HG03575 (cell line): ENCODE data around the gene ELMO3.

ENCODE experiments used
- ATAC-seq: cut with Tn5 transposase; IDR thresholded peaks from one replicate; pipeline ENCODE4 v1.9.1; 2021; ENCODE audit not compliant: unreplicated experiment, insufficient number of reproducible peaks, low FRiP score; ENCODE audit errors: extremely low read depth

Gene ELMO3

GRCh38 chr16:67177743-67178699 lies 20.9 kb upstream of the ELMO3 start:
- ATAC-seq = no peak

- no peak for ATAC-seq
Observed at GRCh38 chr16:67179421-67180080, 19.4 kb upstream of the ELMO3 start.

GRCh38 chr16:67180166-67180565 lies 18.8 kb upstream of the ELMO3 start:
- ATAC-seq = no peak

- no peak for ATAC-seq
Observed at GRCh38 chr16:67181346-67181745, 17.6 kb upstream of the ELMO3 start.

GRCh38 chr16:67182288-67182687 lies 16.6 kb upstream of the ELMO3 start:
- no peak for ATAC-seq

- ATAC-seq = no peak
Observed at GRCh38 chr16:67183284-67183626, 15.7 kb upstream of the ELMO3 start.

- ATAC-seq = peak; percentile 71
Observed at GRCh38 chr16:67183627-67184452, 15.1 kb upstream of the ELMO3 start, which contains the start of gene MATCAP1. MATCAP1 (minus strand) TSS chr16:67183963; CDS start chr16:67180610, 3,353 bp downstream.

- no peak for ATAC-seq
Observed at GRCh38 chr16:67184453-67184994, 14.4 kb upstream of the ELMO3 start.

GRCh38 chr16:67184995-67185650 lies 13.8 kb upstream of the ELMO3 start:
- ATAC-seq = no peak

GRCh38 chr16:67185651-67186134 lies 13.2 kb upstream of the ELMO3 start:
- ATAC-seq = no peak

- ATAC-seq = no peak
Observed at GRCh38 chr16:67186550-67186950, 12.4 kb upstream of the ELMO3 start.

- ATAC-seq = no peak
Observed at GRCh38 chr16:67187175-67187890, 11.6 kb upstream of the ELMO3 start.

GRCh38 chr16:67188323-67188722 lies 10.6 kb upstream of the ELMO3 start:
- ATAC-seq = no peak

- ATAC-seq = no peak
Observed at GRCh38 chr16:67188798-67189197, 10.1 kb upstream of the ELMO3 start.

- no peak for ATAC-seq
Observed at GRCh38 chr16:67190041-67190440, 8.9 kb upstream of the ELMO3 start, which contains the start of gene EXOC3L1. EXOC3L1 (minus strand) TSS chr16:67190136; CDS start chr16:67189676, 460 bp downstream.

- ATAC-seq = no peak
Observed at GRCh38 chr16:67190448-67191399, 8.2 kb upstream of the ELMO3 start.
